ENCODE measurements around the gene WASF3. TPM values are rescaled to one million over a fixed set of nuclear protein-coding genes. Genes with fewer than 3 reads are reported as not detected.

Gene WASF3
- total RNA-seq, 1 experiment from 2014 or later: 3.4 TPM

- DNase-seq (ENCODE audit: low read depth, low spot score) (no peak), ATAC-seq (no peak)
- Histone ChIP-seq H3K9ac (ENCODE audit: low read length) (no peak overlapping the region), H3K9me3 (ENCODE audit: control insufficient read depth in 1 of 2, insufficient read depth in 1 of 2, low read depth in 1 of 2, low read length in 2 of 2) (no peaks in the 10 kb centered on the region), H3K9me2 (ENCODE audit: insufficient read depth) (no peaks in the 10 kb centered on the region), H3K27ac (ENCODE audit: low read depth, low read length) (no peak overlapping the region), H3K4me3 (replicated peaks in 1 of 2; ENCODE audit: low read depth in 1 of 2, low read length in 2 of 2) (no peak overlapping the region), H3K36me3 (ENCODE audit: control insufficient read depth in 1 of 2, insufficient read depth in 2 of 2, low read length in 2 of 2) (no peaks in the 10 kb centered on the region), H3K27me3 (ENCODE audit: insufficient read depth, low read length) (peaks cover 17% of the 10 kb centered on the region), H3K4me1 (ENCODE audit: control insufficient read depth in 1 of 2, insufficient read depth in 2 of 2, low read length in 2 of 2) (no peaks in the 10 kb centered on the region), H3K4me2 (ENCODE audit: low read length) (no peak overlapping the region), H4K20me1 (ENCODE audit: insufficient read depth) (no peaks in the 10 kb centered on the region), H3K79me2 (ENCODE audit: insufficient read depth, low read length) (no peaks in the 10 kb centered on the region), H2AFZ (ENCODE audit: low read depth, low read length, poor library complexity, severe bottlenecking) (no peak overlapping the region)
- BruUV-seq (replicated peaks): no TSS peak
- CTCF ChIA-PET: no interaction called here
- intact Hi-C loops (cut with micrococcal nuclease): no loop called here
- TF ChIP-seq, protein P1, sequence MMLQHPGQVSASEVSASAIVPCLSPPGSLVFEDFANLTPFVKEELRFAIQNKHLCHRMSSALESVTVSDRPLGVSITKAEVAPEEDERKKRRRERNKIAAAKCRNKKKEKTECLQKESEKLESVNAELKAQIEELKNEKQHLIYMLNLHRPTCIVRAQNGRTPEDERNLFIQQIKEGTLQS (IDR thresholded peaks at IDR 0.05): no peak
- TF ChIP-seq ZFX (IDR thresholded peaks at IDR 0.05): no peak
- RAD21 ChIA-PET (ENCODE audit: low non-redundant PET in 1 of 2, low total read pairs in 2 of 2, uncharacterized antibody in 2 of 2, unreplicated experiment in 2 of 2): no interaction called here
- POLR2A ChIA-PET: no interaction called here
Measured at GRCh38 chr13:26600343-26600742, 42.9 kb downstream of the WASF3 start.

DNA sequence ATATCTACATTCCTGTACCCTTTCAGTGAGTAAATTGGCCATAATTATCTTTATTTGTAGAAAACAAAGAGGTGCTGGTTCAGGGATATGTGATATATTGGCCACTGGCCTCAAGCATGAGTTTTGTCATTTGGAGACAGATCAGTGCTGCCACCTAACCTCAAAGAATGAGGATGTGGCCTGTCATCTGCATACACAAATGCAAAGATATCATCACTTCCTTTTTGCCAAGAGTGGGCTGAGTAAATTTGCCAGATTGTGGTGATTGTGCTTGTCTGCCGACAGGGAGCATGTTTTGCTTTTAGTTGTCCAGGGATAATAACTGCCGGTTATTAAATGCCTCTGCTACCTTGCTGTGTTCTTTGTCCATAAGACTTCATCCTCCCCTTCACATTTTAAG is 44.2 kb downstream of the WASF3 start:
- intact Hi-C loops (cut with micrococcal nuclease): no loop called here
- H2AFZ ChIP-seq (ENCODE audit: low read depth, low read length, poor library complexity, severe bottlenecking): no peak overlapping the region
- TF ChIP-seq CTCF (IDR thresholded peaks at IDR 0.05 in 2 of 3, conservative IDR thresholded peaks at IDR 0.05 in 1 of 3; ENCODE audit: borderline replicate concordance in 1 of 3, insufficient read depth in 1 of 3, low read depth in 2 of 3, low read length in 2 of 3) (no peak), SRF (IDR thresholded peaks at IDR 0.05; ENCODE audit: low read depth) (no peak), ELF1 (IDR thresholded peaks at IDR 0.05; ENCODE audit: borderline replicate concordance, low read depth) (no peak)
- no peaks in the 10 kb centered on the region for H3K36me3 ChIP-seq (ENCODE audit: control insufficient read depth in 1 of 2, insufficient read depth in 2 of 2, low read length in 2 of 2)
- no peaks in the 10 kb centered on the region for H3K9me3 ChIP-seq (ENCODE audit: control insufficient read depth in 1 of 2, insufficient read depth in 1 of 2, low read depth in 1 of 2, low read length in 2 of 2)
- no peaks in the 10 kb centered on the region for H4K20me1 ChIP-seq (ENCODE audit: insufficient read depth)
- no peak overlapping the region for H3K4me3 ChIP-seq (replicated peaks in 1 of 2; ENCODE audit: low read depth in 1 of 2, low read length in 2 of 2)
- H3K9me2 ChIP-seq (ENCODE audit: insufficient read depth): no peaks in the 10 kb centered on the region
- DNase-seq (ENCODE audit: low read depth, low spot score): no peak
- POLR2A ChIA-PET: no interaction called here
- no peaks in the 10 kb centered on the region for H3K4me1 ChIP-seq (ENCODE audit: control insufficient read depth in 1 of 2, insufficient read depth in 2 of 2, low read length in 2 of 2)
- no TSS peak for BruUV-seq (replicated peaks)
- no peak overlapping the region for H3K9ac ChIP-seq (ENCODE audit: low read length)
- H3K79me2 ChIP-seq (ENCODE audit: insufficient read depth, low read length): no peaks in the 10 kb centered on the region
- peaks cover 21% of the 10 kb centered on the region for H3K27me3 ChIP-seq (ENCODE audit: insufficient read depth, low read length)
- CTCF ChIA-PET: no interaction called here
- no peak overlapping the region for H3K27ac ChIP-seq (ENCODE audit: low read depth, low read length)
- RAD21 ChIA-PET (ENCODE audit: low non-redundant PET in 1 of 2, low total read pairs in 2 of 2, uncharacterized antibody in 2 of 2, unreplicated experiment in 2 of 2): no interaction called here
- H3K4me2 ChIP-seq (ENCODE audit: low read length): no peak overlapping the region
- peak; percentile 44; the same call in 1 of the 2 replicates for ATAC-seq
